HG02884 (cell line): Measurements from ENCODE around the gene CACNA2D4.

Experiments
- ATAC-seq: cut with Tn5 transposase; IDR thresholded peaks from one replicate; pipeline ENCODE4 v1.9.1; 2021; ENCODE audit warnings: mild to moderate bottlenecking, moderate library complexity; ENCODE audit not compliant: unreplicated experiment

CACNA2D4 gene

GRCh38 chr12:1934068-1934467 lies 15.6 kb upstream of the CACNA2D4 start:
- ATAC-seq: no peak

- no peak for ATAC-seq
These were observed 15.0 kb upstream of the CACNA2D4 start for GRCh38 chr12:1933342-1934051.

GRCh38 chr12:1932264-1932777 lies 13.9 kb upstream of the CACNA2D4 start:
- ATAC-seq: no peak

- no peak for ATAC-seq
These were observed 13.2 kb upstream of the CACNA2D4 start for GRCh38 chr12:1931642-1932041.

- ATAC-seq: no peak
These were observed 12.5 kb upstream of the CACNA2D4 start for GRCh38 chr12:1930803-1931597.

GRCh38 chr12:1929985-1930802 lies 11.7 kb upstream of the CACNA2D4 start:
- no peak for ATAC-seq

GRCh38 chr12:1929241-1929984 lies 11.0 kb upstream of the CACNA2D4 start:
- no peak for ATAC-seq

- no peak for ATAC-seq
These were observed 10.1 kb upstream of the CACNA2D4 start for GRCh38 chr12:1928439-1929121.

GRCh38 chr12:1927751-1928351 lies 9.4 kb upstream of the CACNA2D4 start:
- ATAC-seq: no peak

GRCh38 chr12:1927051-1927680 lies 8.7 kb upstream of the CACNA2D4 start:
- ATAC-seq: no peak

GRCh38 chr12:1926251-1926657 lies 7.8 kb upstream of the CACNA2D4 start:
- no peak for ATAC-seq

- no peak for ATAC-seq
These were observed 7.2 kb upstream of the CACNA2D4 start for GRCh38 chr12:1925684-1926006.

GRCh38 chr12:1924996-1925683 lies 6.7 kb upstream of the CACNA2D4 start:
- no peak for ATAC-seq

- no peak for ATAC-seq
These were observed 4.5 kb upstream of the CACNA2D4 start for GRCh38 chr12:1922985-1923384.

GRCh38 chr12:1922075-1922709 lies 3.7 kb upstream of the CACNA2D4 start:
- ATAC-seq: no peak

GRCh38 chr12:1920971-1921370 lies 2.5 kb upstream of the CACNA2D4 start:
- ATAC-seq: no peak

GRCh38 chr12:1920436-1920835 lies 2.0 kb upstream of the CACNA2D4 start:
- no peak for ATAC-seq

GRCh38 chr12:1919763-1920162 lies 1.3 kb upstream of the CACNA2D4 start:
- no peak for ATAC-seq
